ENCODE data around the gene AMT.
A peak's percentile ranks its signal among the peaks of the same experiment; 100 is the strongest.

The AMT gene

GRCh38 chr3:49385617-49386016, 36.7 kb downstream of the AMT start:
- H3K9ac ChIP-seq (ENCODE audit: low read length), result no peak overlapping the region
- no peaks in the 10 kb centered on the region for H3K27me3 ChIP-seq (ENCODE audit: insufficient read depth, low read length, poor library complexity)
- no peak overlapping the region for H3K56ac ChIP-seq (ENCODE audit: low read length)
- H3K23ac ChIP-seq (ENCODE audit: low read length), result no peak overlapping the region
- H3K27ac ChIP-seq (ENCODE audit: low read depth, low read length), result no peak overlapping the region
- no peak overlapping the region for H2BK5ac ChIP-seq (ENCODE audit: low read length)
- H2AK5ac ChIP-seq (ENCODE audit: low read length), result no peak overlapping the region
- H3K36me3 ChIP-seq (ENCODE audit: control insufficient read depth, insufficient read depth, low read length), result no peaks in the 10 kb centered on the region
- no peak overlapping the region for H4K8ac ChIP-seq (ENCODE audit: low read depth, low read length)
- peaks cover 80% of the 10 kb centered on the region for H3K79me2 ChIP-seq (ENCODE audit: control insufficient read depth, insufficient read depth, low read length)
- H3K79me1 ChIP-seq (ENCODE audit: low read length), result peaks cover 10% of the 10 kb centered on the region
- no peak overlapping the region for H3K4ac ChIP-seq (ENCODE audit: low read depth, low read length)
- no peak overlapping the region for H2BK15ac ChIP-seq (replicated peaks; ENCODE audit: low read depth)
- no peak overlapping the region for H2BK120ac ChIP-seq (ENCODE audit: low read depth, low read length)
- no peak overlapping the region for H3K4me2 ChIP-seq (ENCODE audit: low read length)
- H4K5ac ChIP-seq (ENCODE audit: low read length), result no peak overlapping the region
- H3K4me3 ChIP-seq (ENCODE audit: low read length), result no peak overlapping the region
- DNase-seq, result no peak
- WGBS (ENCODE audit: extremely low coverage, insufficient coverage, low lambda C conversion rate), result no CpG with 5 or more reads among the region's 1 CpG
- no peaks in the 10 kb centered on the region for H3K4me1 ChIP-seq (ENCODE audit: control insufficient read depth, low read depth, low read length)
- H3K18ac ChIP-seq (ENCODE audit: low read length), result no peak overlapping the region

GRCh38 chr3:49383387-49383786, 38.9 kb downstream of the AMT start:
- Histone ChIP-seq H3K56ac (ENCODE audit: low read length) (no peak overlapping the region), H3K27ac (ENCODE audit: low read depth, low read length) (no peak overlapping the region), H3K27me3 (ENCODE audit: insufficient read depth, low read length, poor library complexity) (no peaks in the 10 kb centered on the region), H2AK5ac (ENCODE audit: low read length) (no peak overlapping the region), H3K79me2 (ENCODE audit: control insufficient read depth, insufficient read depth, low read length) (peaks cover 74% of the 10 kb centered on the region), H2BK120ac (ENCODE audit: low read depth, low read length) (no peak overlapping the region), H3K23ac (ENCODE audit: low read length) (no peak overlapping the region), H3K18ac (ENCODE audit: low read length) (no peak overlapping the region), H3K4ac (ENCODE audit: low read depth, low read length) (no peak overlapping the region), H2BK15ac (replicated peaks; ENCODE audit: low read depth) (no peak overlapping the region), H3K79me1 (ENCODE audit: low read length) (peaks cover 11% of the 10 kb centered on the region), H3K4me3 (ENCODE audit: low read length) (no peak overlapping the region), H3K4me1 (ENCODE audit: control insufficient read depth, low read depth, low read length) (no peaks in the 10 kb centered on the region), H4K8ac (ENCODE audit: low read depth, low read length) (no peak overlapping the region), H3K36me3 (ENCODE audit: control insufficient read depth, insufficient read depth, low read length) (no peaks in the 10 kb centered on the region), H4K5ac (ENCODE audit: low read length) (no peak overlapping the region), H2BK5ac (ENCODE audit: low read length) (no peak overlapping the region), H3K4me2 (ENCODE audit: low read length) (no peak overlapping the region), H3K9ac (ENCODE audit: low read length) (no peak overlapping the region)
- no peak for DNase-seq
- WGBS (ENCODE audit: extremely low coverage, insufficient coverage, low lambda C conversion rate), result no CpG with 5 or more reads among the region's 5 CpGs

DNA sequence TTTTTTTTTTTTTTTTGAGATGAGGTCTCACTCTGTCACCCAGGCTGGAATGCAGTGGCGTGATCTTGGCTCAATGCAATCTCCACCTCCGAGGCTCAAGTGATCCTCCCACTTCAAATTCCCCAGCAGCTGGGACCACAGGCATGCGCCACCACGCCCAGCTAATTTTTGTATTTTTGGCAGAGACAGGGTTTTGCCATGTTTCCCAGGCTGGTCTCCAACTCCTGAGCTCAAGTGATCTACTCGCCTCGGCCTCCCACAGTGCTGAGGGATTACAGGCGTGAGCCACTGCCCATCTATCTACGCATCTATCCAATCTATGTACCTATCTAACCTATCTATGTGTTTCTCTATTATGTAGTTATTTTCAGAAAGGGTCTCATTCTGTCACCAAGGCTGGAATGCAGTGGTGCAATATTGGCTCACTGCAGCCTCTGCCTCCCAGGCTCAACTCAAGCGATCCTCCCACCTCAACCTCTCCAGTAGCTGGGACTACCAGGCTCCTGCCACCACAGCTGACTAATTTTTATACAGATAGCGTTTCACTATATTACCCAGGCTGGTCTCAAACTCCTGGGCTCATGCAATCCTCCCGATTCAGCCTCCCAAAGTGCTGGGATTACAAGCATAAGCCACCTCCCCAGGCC, 43.9 kb downstream of the AMT start:
- Histone ChIP-seq H3K4me2 (ENCODE audit: low read length) (no peak overlapping the region), H3K27ac (ENCODE audit: low read depth, low read length) (no peak overlapping the region), H3K18ac (ENCODE audit: low read length) (no peak overlapping the region), H2BK120ac (ENCODE audit: low read depth, low read length) (no peak overlapping the region), H3K9ac (ENCODE audit: low read length) (no peak overlapping the region), H4K5ac (ENCODE audit: low read length) (no peak overlapping the region), H3K4me1 (ENCODE audit: control insufficient read depth, low read depth, low read length) (no peaks in the 10 kb centered on the region), H3K79me1 (ENCODE audit: low read length) (peaks cover 11% of the 10 kb centered on the region), H3K4ac (ENCODE audit: low read depth, low read length) (no peak overlapping the region), H3K79me2 (ENCODE audit: control insufficient read depth, insufficient read depth, low read length) (peaks cover 52% of the 10 kb centered on the region), H3K36me3 (ENCODE audit: control insufficient read depth, insufficient read depth, low read length) (peaks cover 4% of the 10 kb centered on the region), H3K56ac (ENCODE audit: low read length) (no peak overlapping the region), H3K27me3 (ENCODE audit: insufficient read depth, low read length, poor library complexity) (no peaks in the 10 kb centered on the region), H3K4me3 (ENCODE audit: low read length) (no peak overlapping the region), H3K23ac (ENCODE audit: low read length) (no peak overlapping the region), H2BK15ac (replicated peaks; ENCODE audit: low read depth) (no peak overlapping the region), H4K8ac (ENCODE audit: low read depth, low read length) (no peak overlapping the region), H2BK5ac (ENCODE audit: low read length) (no peak overlapping the region), H2AK5ac (ENCODE audit: low read length) (no peak overlapping the region)
- no CpG with 5 or more reads among the region's 11 CpGs for WGBS (ENCODE audit: extremely low coverage, insufficient coverage, low lambda C conversion rate)
- DNase-seq, result peak; percentile 47

DNA sequence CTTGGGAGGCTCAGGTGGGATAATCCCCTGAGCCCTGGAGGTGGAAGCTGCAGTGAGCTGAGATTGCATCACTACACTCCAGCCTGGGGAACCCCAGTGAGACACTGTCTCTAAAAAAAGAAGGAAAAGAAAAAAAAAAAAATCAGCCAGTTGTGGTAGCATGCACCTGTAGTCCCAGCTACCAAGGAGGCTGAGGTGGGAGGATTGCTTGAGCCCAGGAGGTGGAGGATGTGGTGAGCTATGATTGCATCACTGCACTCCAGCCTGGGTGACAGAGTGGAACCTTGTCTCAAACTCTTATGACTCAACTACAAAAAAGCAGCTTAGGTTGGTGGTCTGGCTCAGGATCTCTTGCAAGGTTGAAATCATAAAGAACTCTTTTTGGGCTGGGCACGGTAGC, 44.8 kb downstream of the AMT start:
- Histone ChIP-seq H3K27me3 (ENCODE audit: insufficient read depth, low read length, poor library complexity) (no peaks in the 10 kb centered on the region), H2BK5ac (ENCODE audit: low read length) (no peak overlapping the region), H3K9ac (ENCODE audit: low read length) (no peak overlapping the region), H3K4ac (ENCODE audit: low read depth, low read length) (no peak overlapping the region), H4K8ac (ENCODE audit: low read depth, low read length) (no peak overlapping the region), H3K27ac (ENCODE audit: low read depth, low read length) (no peak overlapping the region), H3K56ac (ENCODE audit: low read length) (no peak overlapping the region), H3K4me2 (ENCODE audit: low read length) (no peak overlapping the region), H2BK15ac (replicated peaks; ENCODE audit: low read depth) (no peak overlapping the region), H3K4me3 (ENCODE audit: low read length) (no peak overlapping the region), H3K79me1 (ENCODE audit: low read length) (peaks cover 14% of the 10 kb centered on the region), H3K4me1 (ENCODE audit: control insufficient read depth, low read depth, low read length) (no peaks in the 10 kb centered on the region), H2AK5ac (ENCODE audit: low read length) (no peak overlapping the region), H3K23ac (ENCODE audit: low read length) (no peak overlapping the region), H3K79me2 (ENCODE audit: control insufficient read depth, insufficient read depth, low read length) (peaks cover 48% of the 10 kb centered on the region), H3K36me3 (ENCODE audit: control insufficient read depth, insufficient read depth, low read length) (peaks cover 7% of the 10 kb centered on the region), H2BK120ac (ENCODE audit: low read depth, low read length) (no peak overlapping the region), H4K5ac (ENCODE audit: low read length) (no peak overlapping the region), H3K18ac (ENCODE audit: low read length) (no peak overlapping the region)
- no CpG with 5 or more reads among the region's 1 CpG for WGBS (ENCODE audit: extremely low coverage, insufficient coverage, low lambda C conversion rate)
- DNase-seq, result no peak

GRCh38 chr3:49371946-49372345, 50.3 kb downstream of the AMT start:
- Histone ChIP-seq H3K27ac (ENCODE audit: low read depth, low read length) (no peak overlapping the region), H3K4me1 (ENCODE audit: control insufficient read depth, low read depth, low read length) (no peaks in the 10 kb centered on the region), H3K36me3 (ENCODE audit: control insufficient read depth, insufficient read depth, low read length) (peaks cover 11% of the 10 kb centered on the region), H2AK5ac (ENCODE audit: low read length) (no peak overlapping the region), H3K56ac (ENCODE audit: low read length) (no peak overlapping the region), H3K9ac (ENCODE audit: low read length) (no peak overlapping the region), H2BK5ac (ENCODE audit: low read length) (no peak overlapping the region), H3K4ac (ENCODE audit: low read depth, low read length) (no peak overlapping the region), H2BK120ac (ENCODE audit: low read depth, low read length) (no peak overlapping the region), H3K79me2 (ENCODE audit: control insufficient read depth, insufficient read depth, low read length) (peaks cover 22% of the 10 kb centered on the region), H4K5ac (ENCODE audit: low read length) (no peak overlapping the region), H3K27me3 (ENCODE audit: insufficient read depth, low read length, poor library complexity) (no peaks in the 10 kb centered on the region), H3K79me1 (ENCODE audit: low read length) (peaks cover 24% of the 10 kb centered on the region), H3K4me3 (ENCODE audit: low read length) (no peak overlapping the region), H3K23ac (ENCODE audit: low read length) (no peak overlapping the region), H3K4me2 (ENCODE audit: low read length) (no peak overlapping the region), H4K8ac (ENCODE audit: low read depth, low read length) (no peak overlapping the region), H3K18ac (ENCODE audit: low read length) (no peak overlapping the region), H2BK15ac (replicated peaks; ENCODE audit: low read depth) (no peak overlapping the region)
- no peak for DNase-seq

DNA sequence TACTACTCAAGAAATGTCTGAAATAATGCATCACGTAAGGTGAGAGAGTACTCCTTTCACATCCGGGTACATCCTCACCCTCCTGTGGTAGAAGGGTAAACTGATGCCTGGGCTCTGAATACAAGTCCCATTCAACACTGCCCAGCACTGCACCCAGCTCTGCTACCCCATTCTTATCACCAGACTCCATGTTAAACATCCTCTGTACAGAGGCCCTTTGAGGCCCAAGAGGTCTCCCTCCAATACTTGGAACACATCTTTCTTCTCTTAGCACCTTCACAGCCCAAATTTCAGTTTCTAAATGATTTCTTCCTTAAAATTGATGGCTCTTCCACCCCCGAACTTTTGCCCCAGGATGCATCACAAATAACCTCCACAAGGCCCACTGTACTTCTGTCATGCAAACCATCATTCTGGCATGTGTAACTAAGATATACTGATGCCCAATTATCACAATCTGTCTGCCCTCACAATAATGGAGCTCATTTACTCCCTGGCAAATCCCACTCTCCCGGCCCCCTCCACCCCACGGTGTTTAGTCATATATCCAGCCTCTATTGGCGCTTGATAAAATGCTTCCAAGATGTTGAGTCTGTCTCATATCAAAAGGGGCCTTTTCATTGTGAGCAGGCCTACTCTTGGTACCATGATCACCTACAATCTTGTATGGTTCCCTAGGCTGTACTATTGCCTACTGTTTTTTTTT, 51.5 kb downstream of the AMT start:
- Histone ChIP-seq H3K23ac (ENCODE audit: low read length) (no peak overlapping the region), H4K5ac (ENCODE audit: low read length) (no peak overlapping the region), H2BK15ac (replicated peaks; ENCODE audit: low read depth) (no peak overlapping the region), H3K27ac (ENCODE audit: low read depth, low read length) (no peak overlapping the region), H2AK5ac (ENCODE audit: low read length) (no peak overlapping the region), H3K9ac (ENCODE audit: low read length) (no peak overlapping the region), H3K36me3 (ENCODE audit: control insufficient read depth, insufficient read depth, low read length) (peaks cover 11% of the 10 kb centered on the region), H3K4me1 (ENCODE audit: control insufficient read depth, low read depth, low read length) (no peaks in the 10 kb centered on the region), H3K27me3 (ENCODE audit: insufficient read depth, low read length, poor library complexity) (no peaks in the 10 kb centered on the region), H3K4me2 (ENCODE audit: low read length) (no peak overlapping the region), H2BK120ac (ENCODE audit: low read depth, low read length) (no peak overlapping the region), H3K4me3 (ENCODE audit: low read length) (no peak overlapping the region), H4K8ac (ENCODE audit: low read depth, low read length) (no peak overlapping the region), H3K79me1 (ENCODE audit: low read length) (peaks cover 27% of the 10 kb centered on the region), H3K79me2 (ENCODE audit: control insufficient read depth, insufficient read depth, low read length) (peaks cover 19% of the 10 kb centered on the region), H2BK5ac (ENCODE audit: low read length) (no peak overlapping the region), H3K18ac (ENCODE audit: low read length) (no peak overlapping the region), H3K4ac (ENCODE audit: low read depth, low read length) (no peak overlapping the region), H3K56ac (ENCODE audit: low read length) (no peak overlapping the region)
- WGBS (ENCODE audit: extremely low coverage, insufficient coverage, low lambda C conversion rate), result no CpG with 5 or more reads among the region's 6 CpGs
- no peak for DNase-seq
